GM10266 (cell line): Measurements from ENCODE around the gene DEFB123.

ENCODE experiments used
- DNase-seq: peaks from one replicate; pipeline ENCODE4 v3.0.0; 2012; ENCODE audit errors: extremely low spot score
- TF ChIP-seq, protein P1 (sequence below): IDR thresholded peaks from 2 replicates; pipeline ENCODE4 v1.5.1; 2012; ENCODE audit warnings: mild to moderate bottlenecking, low read depth; ENCODE audit not compliant: control insufficient read depth, insufficient read depth; ENCODE audit errors: missing control alignments

The DEFB123 gene

GRCh38 chr20:31488115-31488514 is 47.7 kb downstream of the DEFB123 start:
- TF ChIP-seq, protein P1, sequence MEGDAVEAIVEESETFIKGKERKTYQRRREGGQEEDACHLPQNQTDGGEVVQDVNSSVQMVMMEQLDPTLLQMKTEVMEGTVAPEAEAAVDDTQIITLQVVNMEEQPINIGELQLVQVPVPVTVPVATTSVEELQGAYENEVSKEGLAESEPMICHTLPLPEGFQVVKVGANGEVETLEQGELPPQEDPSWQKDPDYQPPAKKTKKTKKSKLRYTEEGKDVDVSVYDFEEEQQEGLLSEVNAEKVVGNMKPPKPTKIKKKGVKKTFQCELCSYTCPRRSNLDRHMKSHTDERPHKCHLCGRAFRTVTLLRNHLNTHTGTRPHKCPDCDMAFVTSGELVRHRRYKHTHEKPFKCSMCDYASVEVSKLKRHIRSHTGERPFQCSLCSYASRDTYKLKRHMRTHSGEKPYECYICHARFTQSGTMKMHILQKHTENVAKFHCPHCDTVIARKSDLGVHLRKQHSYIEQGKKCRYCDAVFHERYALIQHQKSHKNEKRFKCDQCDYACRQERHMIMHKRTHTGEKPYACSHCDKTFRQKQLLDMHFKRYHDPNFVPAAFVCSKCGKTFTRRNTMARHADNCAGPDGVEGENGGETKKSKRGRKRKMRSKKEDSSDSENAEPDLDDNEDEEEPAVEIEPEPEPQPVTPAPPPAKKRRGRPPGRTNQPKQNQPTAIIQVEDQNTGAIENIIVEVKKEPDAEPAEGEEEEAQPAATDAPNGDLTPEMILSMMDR, result no peak
- DNase-seq, result no peak

GRCh38 chr20:31489152-31489551 is 48.7 kb downstream of the DEFB123 start:
- DNase-seq, result no peak
- TF ChIP-seq, protein P1, result no peak

GRCh38 chr20:31490752-31491151 is 50.3 kb downstream of the DEFB123 start:
- no peak for DNase-seq
- TF ChIP-seq, protein P1, result no peak

DNA sequence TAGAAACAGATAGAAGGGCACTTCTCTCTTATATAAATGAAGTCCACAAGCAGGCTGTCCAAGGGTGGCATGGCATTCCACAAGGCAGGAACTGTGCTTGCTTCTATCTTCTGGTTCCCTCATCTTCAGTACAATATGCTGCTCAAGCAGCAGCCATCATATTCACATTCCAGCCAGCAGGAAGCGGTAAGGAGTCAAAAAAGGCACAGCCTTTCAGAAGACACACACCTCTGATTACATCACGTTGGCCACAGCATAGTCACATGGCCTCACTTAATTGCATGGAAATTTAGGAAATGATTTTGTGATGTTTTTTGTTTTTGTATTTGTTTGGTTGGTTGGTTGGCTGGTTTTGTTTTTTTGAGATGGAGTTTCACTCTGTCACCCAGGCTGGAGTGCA is 53.7 kb downstream of the DEFB123 start:
- no peak for DNase-seq

GRCh38 chr20:31496761-31497295 is 56.4 kb downstream of the DEFB123 start:
- TF ChIP-seq, protein P1, result no peak

More for the DNA sequence above, 53.7 kb downstream of the DEFB123 start:
- TF ChIP-seq, protein P1, result no peak

GRCh38 chr20:31497838-31498540 is 57.6 kb downstream of the DEFB123 start:
- DNase-seq, result no peak
- TF ChIP-seq, protein P1, result no peak

More at GRCh38 chr20:31496761-31497295, 56.4 kb downstream of the DEFB123 start:
- DNase-seq, result no peak
